ENCODE measurements around the gene KDF1. TPM values are rescaled to one million over a fixed set of nuclear protein-coding genes. Genes with fewer than 3 reads are reported as not detected.

KDF1 gene
- total and polyA plus RNA-seq, 2 donors (not counting 3 experiments of a cell fraction or from before 2014, with no cell fraction given) = not detected

DNA sequence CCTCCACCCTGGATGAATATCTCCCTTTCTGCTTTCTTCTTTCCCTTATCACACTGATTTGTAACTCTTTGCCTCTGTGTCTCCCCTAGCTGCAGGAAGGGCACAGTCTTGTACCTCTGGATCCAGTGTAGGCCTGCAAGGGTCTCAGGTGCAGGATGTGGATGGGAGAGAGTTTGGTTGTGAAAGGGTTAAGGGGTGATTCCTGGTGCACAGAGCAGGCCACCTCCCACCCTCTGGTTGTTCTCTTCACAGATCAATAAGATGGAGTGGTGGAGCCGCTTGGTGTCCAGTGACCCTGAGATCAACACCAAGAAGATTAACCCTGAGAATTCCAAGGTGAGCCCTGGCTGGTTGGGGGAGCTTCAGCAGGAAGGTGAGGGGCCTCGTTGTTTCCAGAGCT is 15.1 kb downstream of the KDF1 start:
- peaks cover 14 to 41% of the 10 kb centered on the region in 2 experiments for H3K36me3 ChIP-seq (ENCODE audit: control insufficient read depth in 2 of 2, extremely low read depth in 1 of 2, insufficient read depth in 2 of 2, low read length in 2 of 2)
- no peak for DNase-seq (ENCODE audit: low read depth, low spot score)
- POLR2A ChIA-PET = no interaction called here

More for the DNA sequence above, 15.1 kb downstream of the KDF1 start:
- intact Hi-C loops (cut with micrococcal nuclease) = no loop called here
- Histone ChIP-seq H3K79me2 (ENCODE audit: control insufficient read depth, insufficient read depth, low read length) (no peaks in the 10 kb centered on the region), H3K4me2 (ENCODE audit: insufficient read depth, low read length) (no peak overlapping the region), H3K4me3 (replicated peaks in 1 of 3; ENCODE audit: insufficient read depth in 1 of 3, low read depth in 1 of 3, low read length in 3 of 3) (no peak overlapping the region), H3K9me3 (replicated peaks; ENCODE audit: control insufficient read depth, insufficient read depth, low read length) (no peaks in the 10 kb centered on the region), H3K9ac (replicated peaks; ENCODE audit: extremely low read depth, insufficient read depth, low read length) (no peak overlapping the region), H3K4me1 (ENCODE audit: control insufficient read depth, extremely low read depth, insufficient read depth, low read length) (peaks cover 5% of the 10 kb centered on the region), H3K27me3 (ENCODE audit: control insufficient read depth in 2 of 2, insufficient read depth in 2 of 2, low read length in 2 of 2) (no peaks in the 10 kb centered on the region), H4K20me1 (replicated peaks; ENCODE audit: control insufficient read depth, extremely low read depth, insufficient read depth, low read length) (no peaks in the 10 kb centered on the region), H3K27ac (ENCODE audit: insufficient read depth, low read depth, low read length) (no peak overlapping the region), H3K9me1 (replicated peaks; ENCODE audit: control insufficient read depth, extremely low read depth, insufficient read depth, low read length) (no peaks in the 10 kb centered on the region), H2AFZ (ENCODE audit: low read depth, low read length) (no peak overlapping the region)
- TF ChIP-seq EZH2 (IDR thresholded peaks at IDR 0.05; ENCODE audit: borderline replicate concordance, low read depth, low read length, severe bottlenecking) = no peak
- TF ChIP-seq GATA2 (IDR thresholded peaks at IDR 0.05; ENCODE audit: insufficient read depth, insufficient read length, low read depth, low read length) = no peak
- TF ChIP-seq FOS (IDR thresholded peaks at IDR 0.05; ENCODE audit: borderline replicate concordance, insufficient read depth, low read length) = no peak
- TF ChIP-seq MYC (IDR thresholded peaks at IDR 0.05; ENCODE audit: low read depth, low read length) = no peak
- no peak for TF ChIP-seq POLR2AphosphoS5 (IDR thresholded peaks at IDR 0.05; ENCODE audit: insufficient read depth, low read depth, low read length)
- TF ChIP-seq JUN (IDR thresholded peaks at IDR 0.05; ENCODE audit: borderline replicate concordance, insufficient read depth, insufficient read length, low read depth) = no peak
- TF ChIP-seq, protein P1, sequence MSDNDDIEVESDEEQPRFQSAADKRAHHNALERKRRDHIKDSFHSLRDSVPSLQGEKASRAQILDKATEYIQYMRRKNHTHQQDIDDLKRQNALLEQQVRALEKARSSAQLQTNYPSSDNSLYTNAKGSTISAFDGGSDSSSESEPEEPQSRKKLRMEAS (IDR thresholded peaks at IDR 0.05; ENCODE audit: insufficient read depth, insufficient read length) = no peak
- TF ChIP-seq POLR2A (IDR thresholded peaks at IDR 0.05; ENCODE audit: low read depth, low read length) = no peak
- TF ChIP-seq, protein P2, sequence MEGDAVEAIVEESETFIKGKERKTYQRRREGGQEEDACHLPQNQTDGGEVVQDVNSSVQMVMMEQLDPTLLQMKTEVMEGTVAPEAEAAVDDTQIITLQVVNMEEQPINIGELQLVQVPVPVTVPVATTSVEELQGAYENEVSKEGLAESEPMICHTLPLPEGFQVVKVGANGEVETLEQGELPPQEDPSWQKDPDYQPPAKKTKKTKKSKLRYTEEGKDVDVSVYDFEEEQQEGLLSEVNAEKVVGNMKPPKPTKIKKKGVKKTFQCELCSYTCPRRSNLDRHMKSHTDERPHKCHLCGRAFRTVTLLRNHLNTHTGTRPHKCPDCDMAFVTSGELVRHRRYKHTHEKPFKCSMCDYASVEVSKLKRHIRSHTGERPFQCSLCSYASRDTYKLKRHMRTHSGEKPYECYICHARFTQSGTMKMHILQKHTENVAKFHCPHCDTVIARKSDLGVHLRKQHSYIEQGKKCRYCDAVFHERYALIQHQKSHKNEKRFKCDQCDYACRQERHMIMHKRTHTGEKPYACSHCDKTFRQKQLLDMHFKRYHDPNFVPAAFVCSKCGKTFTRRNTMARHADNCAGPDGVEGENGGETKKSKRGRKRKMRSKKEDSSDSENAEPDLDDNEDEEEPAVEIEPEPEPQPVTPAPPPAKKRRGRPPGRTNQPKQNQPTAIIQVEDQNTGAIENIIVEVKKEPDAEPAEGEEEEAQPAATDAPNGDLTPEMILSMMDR (IDR thresholded peaks at IDR 0.05; ENCODE audit: extremely low read depth in 1 of 2, insufficient read depth in 1 of 2, low read depth in 1 of 2, low read length in 2 of 2) = no peak
- BruUV-seq (replicated peaks) = no TSS peak
- FAIRE-seq = no peak
- dilution Hi-C loops (cut with MboI; ENCODE audit: extremely low pct_ligation_motif_present, low sequenced_read_pairs) = no loop called here
- CTCF ChIA-PET = no interaction called here

Data from endothelial cell of umbilical vein (primary cell).